ENCODE measurements around the gene MSL1.

Gene MSL1

DNA sequence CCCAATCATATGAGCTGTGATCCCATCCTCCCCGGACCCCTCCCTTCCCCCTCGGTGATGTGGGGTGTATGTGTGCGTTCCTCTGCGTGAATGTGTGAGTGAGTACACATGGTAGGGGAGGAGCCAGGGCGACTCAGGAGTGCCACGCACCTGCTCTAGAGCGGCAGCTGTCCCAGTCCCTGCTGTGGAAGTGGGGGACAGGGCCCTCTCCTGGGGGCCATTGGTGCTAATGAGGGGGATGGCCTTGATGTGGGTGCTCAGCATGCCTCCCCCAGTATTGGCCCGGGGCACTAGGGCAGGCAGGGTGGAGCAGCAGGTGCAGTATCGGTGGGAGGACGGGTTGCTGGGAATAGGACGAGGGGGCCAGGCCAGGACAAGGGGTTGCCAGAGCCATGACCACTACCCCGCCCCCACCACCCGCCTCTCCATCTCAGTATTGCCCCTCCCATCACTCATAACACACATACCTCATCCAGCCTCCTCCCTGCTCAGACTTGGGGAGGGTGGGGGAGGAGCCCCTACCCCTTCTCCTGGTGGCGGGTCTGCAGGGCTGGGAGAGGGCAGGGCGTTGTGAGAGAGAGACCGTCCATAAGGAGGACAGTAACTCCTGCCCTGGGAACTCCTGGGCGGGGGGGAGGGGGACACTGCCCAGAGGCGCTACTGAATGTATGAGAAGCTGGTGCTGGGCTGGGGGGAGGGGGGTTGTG, 29.9 kb upstream of the MSL1 start:
- no peak for DNase-seq (ENCODE audit: low spot score)

GRCh38 chr17:40092581-40092980, 29.2 kb upstream of the MSL1 start:
- peak; percentile 81 for DNase-seq (ENCODE audit: low spot score)

GRCh38 chr17:40093005-40093579, 28.7 kb upstream of the MSL1 start:
- DNase-seq (ENCODE audit: low spot score), result no peak

- DNase-seq (ENCODE audit: low spot score), result no peak
Measured at GRCh38 chr17:40093580-40094201, 28.1 kb upstream of the MSL1 start.

GRCh38 chr17:40094874-40095273, 26.9 kb upstream of the MSL1 start:
- DNase-seq (ENCODE audit: low spot score), result no peak

DNA sequence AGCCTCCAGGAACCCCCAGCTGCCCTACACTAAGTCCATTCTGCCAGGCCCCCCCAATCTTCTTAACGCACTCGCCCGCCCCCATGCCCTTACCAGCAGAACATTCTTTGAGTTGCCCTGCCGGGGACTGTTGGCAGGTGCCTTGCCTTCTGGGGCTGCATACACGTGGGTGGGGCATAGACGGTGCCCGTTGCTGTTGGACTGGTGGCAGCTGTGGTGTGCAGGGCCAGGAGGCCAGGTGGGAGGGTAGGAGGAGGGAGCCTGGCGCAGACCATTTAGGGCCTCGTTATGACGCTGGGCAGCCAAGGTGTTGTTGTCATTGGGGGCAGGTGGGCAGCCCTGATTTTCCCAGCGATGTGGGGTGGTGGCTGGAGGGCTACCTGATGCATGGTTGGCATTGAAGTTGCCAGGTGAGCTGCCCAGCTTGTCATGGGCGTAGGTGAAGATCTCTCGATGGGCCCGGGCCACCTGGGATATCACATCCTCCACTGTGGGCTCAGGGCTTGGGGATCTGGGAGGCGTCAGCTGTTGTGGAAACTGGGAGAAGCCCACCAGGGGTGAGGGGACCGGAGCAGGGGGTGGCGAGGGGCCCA, 26.3 kb upstream of the MSL1 start:
- no peak for DNase-seq (ENCODE audit: low spot score)

- no peak for DNase-seq (ENCODE audit: low spot score)
Measured at GRCh38 chr17:40095944-40096791, 25.6 kb upstream of the MSL1 start.

DNA sequence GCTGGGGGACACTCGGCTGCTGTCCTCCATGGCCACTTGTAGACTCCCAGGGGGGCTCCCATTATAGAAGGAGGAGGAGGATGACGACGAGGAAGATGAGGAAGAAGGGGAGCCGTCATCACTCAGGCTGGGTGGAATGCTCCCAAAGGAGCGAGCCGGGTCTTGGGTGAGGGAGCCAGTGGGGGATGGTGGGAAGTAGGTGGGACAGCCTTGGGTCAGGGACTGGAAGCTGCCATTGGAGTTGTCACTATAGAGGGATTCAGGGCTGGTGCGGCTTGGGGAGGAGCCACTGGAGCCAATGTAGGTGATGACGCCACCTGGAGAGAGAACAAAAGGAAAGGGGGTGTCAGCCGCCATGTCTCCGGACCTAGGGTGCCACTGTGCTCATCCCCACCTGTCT, 24.7 kb upstream of the MSL1 start:
- no peak for DNase-seq (ENCODE audit: low spot score)

GRCh38 chr17:40097931-40098845, 23.6 kb upstream of the MSL1 start:
- no peak for DNase-seq (ENCODE audit: low spot score)

DNA sequence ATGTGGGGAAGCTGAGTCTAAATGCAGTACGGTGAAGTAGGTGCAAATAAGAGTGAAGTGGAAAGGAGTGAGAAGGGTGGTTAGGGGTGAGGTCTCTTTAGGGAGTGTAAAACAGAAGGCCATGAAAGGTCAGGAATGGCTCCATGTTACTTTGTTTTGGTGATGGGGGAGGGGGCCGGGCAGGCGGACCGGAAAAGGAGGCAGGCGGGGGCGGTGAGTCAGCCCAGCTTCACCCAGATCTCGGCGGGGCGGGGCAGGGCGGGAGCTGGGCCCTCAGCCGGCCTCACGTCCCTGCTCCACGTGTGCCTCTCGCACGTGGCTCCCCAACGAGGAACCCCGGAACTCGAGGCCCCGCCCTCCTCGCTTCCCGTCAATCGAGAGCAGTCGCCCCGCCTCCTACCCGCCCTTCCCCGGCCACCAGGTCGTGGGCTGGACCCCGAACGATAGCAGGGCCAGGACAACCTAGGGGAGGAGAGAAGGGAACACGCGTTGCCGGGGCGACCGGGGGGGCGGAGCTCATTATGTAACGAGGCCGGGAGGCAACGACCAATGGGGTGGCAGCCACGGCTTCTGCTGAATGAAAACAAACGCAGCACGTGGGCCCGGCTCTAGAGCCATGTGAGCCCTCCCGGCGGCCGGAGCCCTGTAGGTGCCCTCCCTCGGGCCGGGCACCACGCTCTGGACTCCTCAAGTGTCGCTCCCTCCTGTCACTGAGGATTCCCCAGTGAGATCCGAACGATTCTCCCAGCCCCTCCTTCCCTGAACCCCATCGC, 22.7 kb upstream of the MSL1 start:
- DNase-seq (ENCODE audit: low spot score), result peak; percentile 96

DNA sequence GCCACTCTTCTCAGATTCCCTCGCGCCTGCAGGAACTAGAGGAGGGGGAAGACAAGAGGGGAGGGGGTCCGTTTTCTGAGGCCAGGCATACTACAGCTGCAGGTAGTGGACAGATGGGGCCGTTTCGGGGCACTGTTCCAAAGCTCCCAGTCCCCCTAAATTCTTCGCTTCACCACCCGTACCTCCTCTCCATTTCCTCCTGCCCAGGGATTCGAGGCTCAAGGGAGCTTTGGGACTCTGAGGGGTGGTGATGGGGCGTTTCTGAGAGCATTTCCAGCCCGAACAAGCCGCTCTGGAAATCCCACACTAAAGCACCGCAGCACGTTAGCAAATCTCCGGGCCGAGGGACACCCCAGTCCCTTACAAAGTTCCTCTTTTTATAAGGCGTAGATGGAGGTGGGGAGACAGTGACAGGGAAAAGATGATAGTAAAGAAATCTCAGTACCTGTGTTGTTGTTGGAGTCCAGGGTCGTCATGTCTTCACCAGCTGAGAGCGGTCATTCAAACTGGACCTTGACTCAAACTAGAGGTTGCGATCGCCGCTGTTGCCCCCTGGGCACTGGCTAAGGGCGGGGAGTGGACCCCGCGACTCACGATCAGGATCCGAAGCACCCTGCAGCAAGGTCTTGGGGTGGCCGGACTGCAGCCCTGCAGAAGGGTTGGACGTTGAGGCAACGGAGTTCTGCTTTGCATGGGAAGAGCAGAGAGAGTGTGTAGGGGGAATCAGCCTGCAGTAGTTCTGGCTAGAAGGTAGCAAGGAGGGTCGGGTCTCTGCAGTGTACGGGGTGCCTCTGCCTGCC, 22.0 kb upstream of the MSL1 start:
- no peak for DNase-seq (ENCODE audit: low spot score)

DNA sequence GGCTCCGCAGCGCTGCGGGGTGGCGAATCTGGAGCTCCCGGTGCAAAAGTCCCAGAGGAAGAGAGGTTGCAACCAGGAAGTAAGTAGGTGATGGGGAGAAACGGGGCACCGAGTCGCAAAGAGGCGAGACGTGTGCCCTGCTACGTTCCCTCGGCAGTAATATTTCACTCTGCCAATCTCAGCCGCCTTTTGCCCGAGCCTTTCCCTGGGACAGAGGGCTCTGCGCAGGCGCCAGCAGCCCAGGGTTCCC, 21.4 kb upstream of the MSL1 start, which contains the start of gene NR1D1:
Gene NR1D1 (minus strand): TSS at position 171 of the 250 bp plus-strand sequence. CDS start 495 bp downstream, outside the sequence.
- DNase-seq (ENCODE audit: low spot score), result no peak

GRCh38 chr17:40100669-40101366, 21.0 kb upstream of the MSL1 start:
- peak; percentile 97 for DNase-seq (ENCODE audit: low spot score)

- DNase-seq (ENCODE audit: low spot score), result no peak
Measured at GRCh38 chr17:40101367-40102210, 20.2 kb upstream of the MSL1 start.

- no peak for DNase-seq (ENCODE audit: low spot score)
Measured at GRCh38 chr17:40103071-40103661, 18.6 kb upstream of the MSL1 start.

- no peak for DNase-seq (ENCODE audit: low spot score)
Measured at GRCh38 chr17:40103688-40104087, 18.1 kb upstream of the MSL1 start.

DNA sequence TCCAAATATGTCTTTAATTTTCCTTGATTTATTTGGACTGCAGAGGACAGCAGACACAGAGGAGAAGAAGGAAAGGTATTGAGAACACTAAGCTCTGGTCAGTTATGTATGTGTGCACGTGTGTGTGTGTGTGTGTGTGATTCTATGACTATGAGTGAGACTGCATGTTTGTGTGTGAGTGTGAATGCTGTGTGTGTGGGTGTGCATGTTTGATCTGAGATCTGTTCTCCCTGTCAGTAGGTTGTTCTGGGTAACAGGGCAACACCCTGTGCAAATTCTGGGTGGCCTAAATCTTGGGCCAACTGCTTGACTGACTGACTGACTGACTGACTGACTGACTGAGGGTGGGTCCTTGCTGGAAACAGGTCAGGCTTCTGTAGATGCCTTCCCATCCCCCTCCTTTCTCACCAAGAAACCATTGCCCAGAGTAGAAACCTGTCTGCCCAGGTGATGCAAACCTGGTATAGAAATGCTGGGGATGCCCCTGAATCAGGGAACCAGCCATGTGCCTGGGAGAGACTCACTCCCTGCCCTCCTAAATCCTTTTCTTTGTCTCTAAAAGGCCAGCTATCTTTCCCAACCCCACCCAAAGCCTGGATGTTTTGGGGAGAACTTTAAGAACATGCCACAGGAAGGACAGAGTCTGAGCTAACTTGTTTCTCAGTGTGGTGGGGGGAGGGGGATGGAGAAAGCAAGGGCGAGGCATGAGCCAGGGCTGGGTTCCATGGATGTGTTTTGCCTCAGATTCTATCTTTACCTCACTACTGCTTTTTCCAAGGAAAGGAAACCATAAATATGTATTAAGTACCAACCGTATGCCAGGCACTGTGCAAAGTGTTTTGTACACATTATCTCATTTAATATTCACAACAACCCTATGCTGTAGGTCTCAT, 16.9 kb upstream of the MSL1 start:
- no peak for DNase-seq (ENCODE audit: low spot score)

Data from globus pallidus (tissue), 1 donor.